ENCODE measurements around the gene GDF15.

GDF15 gene

DNA sequence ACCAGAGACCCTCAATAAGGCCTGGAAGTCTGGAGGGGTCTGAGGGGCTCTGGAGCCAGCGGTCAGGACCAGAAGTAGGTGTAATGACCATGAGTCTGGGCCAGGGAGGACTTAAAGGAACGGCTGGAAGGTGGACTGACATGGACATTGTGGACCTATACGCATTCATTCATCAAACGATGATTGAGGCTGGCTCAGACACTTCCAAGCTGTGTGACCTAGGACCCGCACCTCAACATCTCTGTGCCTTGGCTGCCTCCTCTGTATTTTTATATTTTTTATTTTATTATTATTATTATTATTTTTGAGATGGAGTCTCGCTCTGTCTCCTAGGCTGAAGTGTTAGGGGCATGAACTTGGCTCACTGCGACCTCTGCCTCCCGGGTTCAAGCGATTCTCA, 20.8 kb downstream of the GDF15 start:
- no peak overlapping the region for H3K4me3 ChIP-seq
- no peak for DNase-seq (ENCODE audit: low spot score)
- TF ChIP-seq, protein P1, sequence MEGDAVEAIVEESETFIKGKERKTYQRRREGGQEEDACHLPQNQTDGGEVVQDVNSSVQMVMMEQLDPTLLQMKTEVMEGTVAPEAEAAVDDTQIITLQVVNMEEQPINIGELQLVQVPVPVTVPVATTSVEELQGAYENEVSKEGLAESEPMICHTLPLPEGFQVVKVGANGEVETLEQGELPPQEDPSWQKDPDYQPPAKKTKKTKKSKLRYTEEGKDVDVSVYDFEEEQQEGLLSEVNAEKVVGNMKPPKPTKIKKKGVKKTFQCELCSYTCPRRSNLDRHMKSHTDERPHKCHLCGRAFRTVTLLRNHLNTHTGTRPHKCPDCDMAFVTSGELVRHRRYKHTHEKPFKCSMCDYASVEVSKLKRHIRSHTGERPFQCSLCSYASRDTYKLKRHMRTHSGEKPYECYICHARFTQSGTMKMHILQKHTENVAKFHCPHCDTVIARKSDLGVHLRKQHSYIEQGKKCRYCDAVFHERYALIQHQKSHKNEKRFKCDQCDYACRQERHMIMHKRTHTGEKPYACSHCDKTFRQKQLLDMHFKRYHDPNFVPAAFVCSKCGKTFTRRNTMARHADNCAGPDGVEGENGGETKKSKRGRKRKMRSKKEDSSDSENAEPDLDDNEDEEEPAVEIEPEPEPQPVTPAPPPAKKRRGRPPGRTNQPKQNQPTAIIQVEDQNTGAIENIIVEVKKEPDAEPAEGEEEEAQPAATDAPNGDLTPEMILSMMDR (IDR thresholded peaks at IDR 0.05): no peak
- H3K27ac ChIP-seq: no peak overlapping the region

DNA sequence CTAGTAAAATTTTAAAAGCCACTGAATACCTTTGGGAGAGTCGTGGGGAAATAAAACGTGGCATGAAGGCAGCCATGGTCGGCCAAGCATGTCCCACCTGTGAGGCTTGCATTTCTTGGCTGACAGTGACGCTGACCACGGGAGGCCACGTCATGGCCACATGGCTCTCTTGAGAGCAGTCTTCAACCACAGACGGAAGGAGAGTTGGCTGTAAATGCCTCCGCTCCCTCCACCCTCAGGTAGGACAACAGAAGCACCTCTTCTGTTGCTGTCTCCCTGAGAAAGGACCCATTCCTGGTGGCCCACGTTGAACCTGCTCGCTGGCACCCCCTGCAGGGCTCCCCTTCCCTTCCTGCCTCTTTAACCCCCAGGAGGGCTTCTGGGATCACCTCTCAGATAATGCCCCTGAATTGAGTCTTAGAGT, 22.1 kb downstream of the GDF15 start:
- TF ChIP-seq, protein P1 (IDR thresholded peaks at IDR 0.05): no peak
- Histone ChIP-seq H3K27ac (no peak overlapping the region), H3K4me3 (no peak overlapping the region)
- no peak for DNase-seq (ENCODE audit: low spot score)

DNA sequence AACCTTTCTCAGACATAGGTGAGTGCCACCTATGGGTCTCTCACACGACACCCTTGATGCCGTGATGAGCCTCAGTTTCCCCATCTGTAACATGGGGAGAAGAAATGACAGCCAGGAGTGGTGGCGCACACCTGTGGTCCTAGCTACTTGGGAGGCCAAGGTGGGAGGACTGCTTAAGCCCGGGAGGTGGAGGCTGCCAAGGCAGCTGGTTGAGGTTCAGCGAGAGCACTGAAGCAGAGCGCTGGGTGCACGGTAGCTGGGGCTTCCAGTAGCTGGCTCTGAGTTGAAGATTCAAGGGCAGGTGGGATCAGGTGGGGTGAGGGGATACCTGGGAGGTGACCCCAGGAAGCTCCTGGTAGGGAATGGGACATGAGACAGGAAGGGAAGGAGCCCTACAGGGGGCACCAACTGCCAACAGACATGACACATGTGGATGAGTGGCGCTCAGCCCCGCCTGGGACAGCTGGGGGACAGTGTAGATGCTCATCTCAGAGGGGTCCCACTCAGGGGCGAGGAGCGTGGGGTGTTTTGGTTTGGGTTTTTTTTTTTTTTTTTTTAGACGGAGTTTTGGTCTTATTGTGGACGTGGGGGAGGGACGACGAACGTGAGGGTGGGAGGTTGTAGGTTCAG, 26.8 kb downstream of the GDF15 start:
- Histone ChIP-seq H3K27ac (no peak overlapping the region), H3K4me3 (no peak overlapping the region)
- TF ChIP-seq, protein P1 (IDR thresholded peaks at IDR 0.05): no peak
- DNase-seq (ENCODE audit: low spot score): peak; percentile 70

DNA sequence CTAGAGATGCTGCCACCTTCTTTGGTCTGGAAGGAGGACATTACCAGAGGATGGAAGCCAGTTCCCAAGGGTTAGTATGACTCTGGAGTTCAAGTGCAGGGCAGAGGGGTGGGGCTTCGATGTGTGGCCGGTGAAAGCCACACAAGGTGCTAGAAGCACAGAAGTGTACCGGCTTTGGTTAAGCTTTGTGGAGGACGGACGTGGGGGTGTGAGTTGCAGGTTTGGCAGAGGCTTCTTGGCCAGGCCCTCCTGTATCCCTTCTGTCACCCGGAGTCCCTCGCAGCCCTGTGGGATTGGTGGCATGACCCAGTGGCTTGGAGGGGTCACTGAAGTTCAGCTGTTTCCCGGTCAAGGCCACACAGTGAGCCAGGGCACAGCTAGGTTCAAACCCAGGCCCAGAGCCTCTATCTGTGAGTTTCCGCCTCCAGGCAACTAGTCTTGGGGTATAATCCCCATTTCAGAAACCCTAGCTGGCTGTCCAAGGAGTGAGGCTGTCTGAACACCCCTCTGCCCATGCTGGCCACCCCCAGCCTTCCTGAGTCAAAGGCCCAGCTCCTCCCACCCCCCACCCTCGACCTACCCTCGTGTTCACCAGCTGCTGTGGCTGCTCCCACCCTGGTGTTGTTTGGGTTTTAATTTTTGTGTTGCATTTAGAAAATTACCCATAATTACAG, 28.7 kb downstream of the GDF15 start:
- peak overlapping the region; percentile 96 to 97 for H3K27ac ChIP-seq
- H3K4me3 ChIP-seq: peak overlapping the region; percentile 63
- TF ChIP-seq, protein P1 (IDR thresholded peaks at IDR 0.05): no peak
- DNase-seq (ENCODE audit: low spot score): no peak

DNA sequence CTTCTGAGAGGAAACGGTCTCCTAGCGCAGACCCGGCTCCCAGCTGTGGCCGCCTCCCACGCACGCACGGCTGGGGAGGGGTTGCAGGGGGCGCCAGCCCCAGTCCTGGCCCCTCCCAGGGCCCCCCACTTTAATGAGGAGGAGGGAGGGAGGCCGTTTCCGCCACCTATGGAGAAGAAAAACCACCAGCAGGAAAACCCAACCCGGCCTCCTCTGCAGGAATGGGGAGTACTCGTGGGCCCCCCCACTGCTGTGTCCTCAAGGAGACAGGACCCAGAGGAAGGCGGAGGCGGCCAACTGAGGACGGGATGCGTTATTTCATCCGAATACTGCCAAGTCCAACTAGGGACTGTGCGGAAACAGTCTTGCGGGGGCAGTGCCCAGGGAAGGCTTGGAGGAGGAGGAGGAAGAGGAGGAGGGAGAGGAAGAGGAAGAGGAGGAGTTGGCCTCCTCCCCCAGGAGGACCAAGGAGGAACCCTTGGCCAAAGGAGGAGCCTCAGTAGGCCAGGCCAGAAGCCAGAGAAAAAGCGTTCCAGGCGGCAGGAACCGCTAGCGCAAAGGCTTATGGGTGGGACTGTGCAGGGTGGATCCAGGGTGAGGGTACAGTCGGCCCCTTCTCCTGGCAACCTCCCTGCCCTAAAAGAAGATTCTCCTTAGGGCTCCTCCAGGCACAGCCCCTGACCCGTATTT, 29.4 kb downstream of the GDF15 start:
- DNase-seq (ENCODE audit: low spot score): peak; percentile 89
- peak overlapping the region; percentile 63 for H3K4me3 ChIP-seq
- TF ChIP-seq, protein P1 (IDR thresholded peaks at IDR 0.05): no peak

DNA sequence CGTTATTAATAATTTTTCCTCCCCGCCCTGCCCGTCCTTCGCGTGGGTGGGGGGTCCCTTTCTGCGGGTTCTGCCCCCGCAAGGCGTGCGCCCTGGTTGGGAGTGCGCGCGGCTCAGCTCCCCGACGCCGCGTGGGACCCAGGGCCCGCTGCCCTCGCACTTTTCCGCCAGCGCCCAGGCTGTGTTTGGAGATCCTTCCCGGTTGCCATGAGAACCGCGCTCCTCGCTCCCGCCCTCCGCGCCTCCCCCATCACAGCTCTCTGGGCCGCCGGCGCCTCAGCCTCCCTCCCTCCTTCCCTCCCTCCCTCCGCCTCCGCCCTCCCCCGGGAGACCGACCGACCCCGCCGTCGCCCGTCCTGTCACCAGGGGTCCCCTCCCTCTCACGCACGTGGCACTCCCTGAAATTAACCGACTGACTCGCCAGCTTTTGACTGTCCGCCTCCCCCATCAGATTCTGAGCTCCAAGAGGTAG, 30.9 kb downstream of the GDF15 start:
- TF ChIP-seq, protein P1 (IDR thresholded peaks at IDR 0.05): no peak
- Histone ChIP-seq H3K4me3 (peak overlapping the region; percentile 81), H3K27ac (peak overlapping the region; percentile 96 to 97)
- DNase-seq (ENCODE audit: low spot score): peak; percentile 95

More for the DNA sequence above, 29.4 kb downstream of the GDF15 start:
- peak overlapping the region; percentile 96 to 97 for H3K27ac ChIP-seq

Data from coronary artery (tissue), 2 donors.